NCI-H128 (cell line): Measurements from ENCODE around the gene INHBA.

Experiments
- DNase-seq: peaks from one replicate; lab custom pipeline; 2025; ENCODE audit not compliant: unreplicated experiment; lab: John Stamatoyannopoulos, UW

INHBA gene

DNA sequence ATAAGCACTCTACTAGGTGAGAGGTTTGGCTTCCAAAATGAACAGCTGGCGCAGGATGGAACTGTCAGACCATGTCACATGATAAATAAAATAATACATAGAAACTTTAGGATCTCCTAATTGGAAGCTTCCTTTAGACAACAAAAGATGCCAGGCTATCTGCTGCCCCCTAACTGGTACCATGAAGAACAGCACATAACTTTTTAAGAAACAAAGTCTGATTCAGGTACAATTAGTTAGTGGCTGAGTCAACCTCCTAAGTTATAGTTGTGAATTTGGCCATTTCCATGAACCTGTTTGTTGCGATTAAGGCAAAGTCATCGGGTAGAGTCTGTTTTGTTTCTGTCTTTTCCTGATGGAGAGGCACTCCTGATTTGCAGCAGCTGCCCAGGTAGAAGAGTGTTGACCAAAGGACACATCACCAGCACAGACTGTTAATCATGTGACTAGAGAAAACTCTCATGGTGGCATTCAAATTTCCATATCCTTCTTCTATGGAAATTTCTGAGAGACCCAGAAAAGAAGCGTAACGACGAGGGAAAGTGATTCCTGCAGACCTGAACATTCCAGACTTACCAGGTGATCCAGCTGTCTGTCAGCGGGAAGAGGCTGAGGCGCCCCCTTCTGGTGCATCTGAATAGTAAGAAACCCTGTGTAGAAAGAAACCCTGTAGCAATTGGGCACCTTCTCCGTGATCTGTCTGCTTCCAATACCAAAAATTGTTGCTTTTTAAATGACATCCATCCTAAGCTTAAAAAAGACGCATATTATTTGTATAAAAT lies 8.6 kb upstream of the INHBA start:
- no peak for DNase-seq

GRCh38 chr7:41710838-41711237 lies 7.9 kb upstream of the INHBA start:
- DNase-seq, result no peak

- DNase-seq, result no peak
Measured at GRCh38 chr7:41709621-41710020, 6.7 kb upstream of the INHBA start.

- DNase-seq, result no peak
Measured at GRCh38 chr7:41708581-41709358, 5.9 kb upstream of the INHBA start.

DNA sequence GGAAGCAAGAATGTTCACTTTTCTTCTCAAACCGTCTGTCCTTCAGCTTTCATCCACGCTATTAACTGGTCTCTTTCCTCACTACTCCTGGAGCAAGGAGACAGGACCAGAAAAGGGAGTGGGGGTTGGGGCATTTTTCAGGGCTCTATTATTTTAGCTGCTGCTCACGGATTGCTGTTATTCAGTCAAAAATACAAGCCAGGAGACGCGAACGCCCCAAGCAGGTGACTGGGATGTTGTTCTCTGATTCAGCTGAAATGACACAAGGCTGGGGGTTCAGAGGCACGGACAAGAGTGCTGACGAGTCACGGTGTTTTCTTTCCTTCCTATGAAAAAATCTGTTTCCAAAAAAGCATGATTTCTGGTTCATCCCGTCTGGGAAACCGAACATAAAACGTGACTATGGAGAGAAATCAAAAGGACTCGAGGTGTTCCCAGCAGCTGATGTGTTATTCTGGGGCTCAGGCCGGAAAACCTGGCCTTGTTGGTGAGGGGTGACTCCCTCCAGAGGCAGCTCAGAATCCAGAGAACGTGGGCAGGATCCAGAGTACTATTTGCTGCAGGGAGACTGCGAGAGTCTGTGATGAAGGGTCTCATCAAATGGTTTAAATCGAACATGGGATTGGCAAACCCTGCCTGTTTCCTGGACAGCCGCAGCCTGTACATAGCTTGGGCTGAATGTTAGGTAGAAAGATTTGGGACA lies 3.5 kb upstream of the INHBA start:
- no peak for DNase-seq

GRCh38 chr7:41705109-41705901 lies 2.4 kb upstream of the INHBA start:
- DNase-seq, result no peak

DNA sequence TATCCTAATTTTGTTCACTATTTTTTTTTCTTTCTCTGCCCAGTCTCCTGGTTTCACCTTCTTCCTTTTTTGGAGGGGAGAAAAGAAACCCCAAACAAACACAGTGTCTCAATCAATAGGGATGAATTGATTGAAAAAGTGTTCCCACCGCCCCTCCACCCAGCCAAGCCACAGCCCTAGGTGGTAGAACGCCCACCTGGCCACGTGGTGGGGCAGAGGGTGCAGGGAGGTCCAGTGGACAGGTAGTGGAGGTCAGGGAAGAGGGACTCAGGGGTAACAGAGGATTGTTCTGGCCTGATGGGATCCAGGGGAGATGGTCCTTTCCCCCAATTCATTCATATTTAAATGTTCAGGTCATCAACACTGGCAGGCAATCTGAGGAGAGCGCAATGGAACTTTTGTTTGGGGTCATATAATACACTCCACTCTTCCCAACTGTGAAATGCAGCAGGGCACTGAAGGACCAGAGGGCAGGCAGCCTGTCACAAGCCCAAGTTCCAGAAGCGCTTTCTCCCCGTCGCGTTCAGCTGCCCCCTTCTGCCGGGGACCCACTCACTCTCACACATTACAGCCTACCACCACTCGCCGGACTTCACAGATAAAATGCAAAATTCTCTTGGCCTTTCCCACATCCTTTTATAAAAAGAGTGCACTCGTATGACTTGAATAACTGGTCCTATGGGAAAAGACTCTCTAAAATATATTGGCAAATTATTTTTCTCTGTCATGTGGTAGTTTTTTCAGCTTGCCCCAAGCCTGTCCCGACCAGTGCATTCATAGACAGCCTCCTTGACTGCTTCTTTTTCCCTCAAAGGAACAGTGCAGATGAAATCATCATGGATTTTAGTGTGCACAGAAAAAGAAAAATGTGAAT lies 1.6 kb downstream of the INHBA start:
- no peak for DNase-seq

GRCh38 chr7:41700044-41700471 lies 2.8 kb downstream of the INHBA start:
- no peak for DNase-seq

DNA sequence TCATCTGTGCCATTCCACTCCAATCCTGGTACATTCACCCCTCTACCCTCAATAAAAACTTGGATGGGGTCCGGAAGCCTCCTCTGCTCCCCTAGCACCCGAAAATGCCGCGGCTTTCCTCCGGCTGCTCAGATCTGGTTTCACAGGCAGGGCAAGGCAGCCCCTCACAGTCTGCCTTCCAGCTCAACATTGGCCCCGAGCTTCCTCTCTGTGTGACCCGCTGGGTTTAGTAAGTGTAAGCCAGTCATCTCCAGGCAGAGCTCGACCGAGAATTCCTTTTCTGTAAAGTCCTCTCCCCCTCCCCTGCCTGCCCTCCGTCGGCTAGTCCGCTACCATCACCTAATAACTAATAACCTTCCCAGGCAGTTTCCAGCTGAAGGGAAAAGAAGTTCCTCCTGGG lies 3.4 kb downstream of the INHBA start:
- no peak for DNase-seq

- no peak for DNase-seq
Measured at GRCh38 chr7:41698726-41699125, 4.2 kb downstream of the INHBA start.

GRCh38 chr7:41698114-41698513 lies 4.8 kb downstream of the INHBA start:
- no peak for DNase-seq

DNA sequence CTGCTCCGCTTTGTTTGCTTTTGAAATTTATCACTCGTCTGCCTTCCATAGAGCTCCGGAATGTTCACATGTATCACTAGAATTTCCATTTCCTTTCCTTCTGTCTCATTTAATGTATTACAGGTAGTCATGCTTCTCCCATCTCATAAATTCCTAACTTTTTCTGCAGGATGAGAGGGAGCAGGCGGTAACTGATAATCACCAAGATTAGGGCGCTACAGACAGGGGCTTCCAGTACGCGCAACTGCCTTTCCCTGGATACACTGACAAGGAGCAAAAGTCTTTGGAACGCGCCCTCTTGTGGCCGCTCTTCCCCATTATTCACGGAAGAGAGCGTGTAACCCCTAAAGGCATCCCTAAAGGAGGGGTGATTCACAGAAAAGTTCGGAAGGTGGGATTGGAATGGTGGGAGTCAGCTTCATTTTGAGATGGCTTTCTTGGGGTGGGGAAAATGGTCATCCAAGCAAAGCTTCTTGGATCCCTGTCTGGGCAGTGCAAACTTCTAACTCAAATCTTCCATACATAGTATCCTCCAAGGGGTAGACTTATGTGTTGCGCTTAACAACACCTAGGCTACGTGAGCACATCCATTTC lies 6.5 kb downstream of the INHBA start:
- no peak for DNase-seq

- no peak for DNase-seq
Measured at GRCh38 chr7:41695661-41696322, 7.1 kb downstream of the INHBA start.

DNA sequence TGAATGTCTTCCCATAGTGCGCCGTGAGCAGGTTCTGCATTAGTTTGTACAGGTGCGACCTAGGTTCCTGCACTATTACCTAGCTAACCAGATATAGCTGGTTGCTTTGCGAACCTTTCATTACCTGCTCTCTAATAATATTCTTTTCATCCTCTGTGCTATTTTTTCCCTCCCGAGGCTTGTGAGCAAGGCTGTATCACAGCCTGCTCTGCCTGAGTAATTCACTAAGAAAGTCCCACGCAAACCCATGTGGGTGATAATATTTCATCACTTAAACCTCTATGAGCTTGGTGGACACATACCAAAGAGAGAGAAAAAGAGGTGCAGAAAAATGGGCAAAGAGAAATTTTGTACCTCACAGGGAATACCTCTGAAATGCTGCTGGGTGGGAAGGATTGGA lies 8.4 kb downstream of the INHBA start:
- no peak for DNase-seq

DNA sequence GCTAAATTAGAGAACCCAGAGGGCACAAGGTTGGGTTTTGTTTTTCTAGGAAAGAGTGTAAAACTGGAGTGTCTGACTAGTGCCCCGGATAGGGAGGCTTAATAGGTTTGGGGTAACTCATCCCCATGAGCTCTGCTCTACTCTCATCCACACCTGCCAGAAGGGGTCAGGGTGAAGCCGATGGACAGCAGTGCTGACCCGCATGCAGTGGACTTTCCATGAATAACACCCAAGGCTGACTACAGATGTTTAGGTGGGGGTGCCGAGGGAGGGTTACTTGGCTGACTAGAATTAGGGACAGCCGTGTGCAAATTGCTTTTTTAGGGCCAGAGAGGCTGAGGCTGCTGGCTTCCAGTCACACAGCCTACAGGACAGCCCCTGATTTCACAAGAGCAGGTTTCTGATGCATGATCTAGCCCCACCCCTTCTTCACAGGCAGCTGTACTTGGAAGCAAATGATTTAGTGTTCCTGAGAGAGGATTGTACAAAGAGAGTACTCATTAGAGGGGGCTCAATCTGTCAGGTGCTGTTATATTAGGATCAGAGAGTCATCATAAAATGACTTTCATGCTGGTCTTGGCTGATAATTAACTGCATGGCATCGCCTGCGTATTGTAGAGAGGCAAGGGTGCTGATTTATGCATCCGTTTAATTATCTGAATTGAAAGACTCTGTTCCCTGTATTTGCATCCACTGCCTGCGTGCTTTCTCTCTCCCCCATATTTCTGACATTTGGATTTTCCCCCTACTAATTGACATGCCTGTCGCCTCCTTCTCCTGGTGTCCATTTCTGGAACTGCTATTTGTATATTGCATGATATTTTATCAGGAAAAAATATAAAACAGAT lies 9.5 kb downstream of the INHBA start:
- DNase-seq, result no peak

DNA sequence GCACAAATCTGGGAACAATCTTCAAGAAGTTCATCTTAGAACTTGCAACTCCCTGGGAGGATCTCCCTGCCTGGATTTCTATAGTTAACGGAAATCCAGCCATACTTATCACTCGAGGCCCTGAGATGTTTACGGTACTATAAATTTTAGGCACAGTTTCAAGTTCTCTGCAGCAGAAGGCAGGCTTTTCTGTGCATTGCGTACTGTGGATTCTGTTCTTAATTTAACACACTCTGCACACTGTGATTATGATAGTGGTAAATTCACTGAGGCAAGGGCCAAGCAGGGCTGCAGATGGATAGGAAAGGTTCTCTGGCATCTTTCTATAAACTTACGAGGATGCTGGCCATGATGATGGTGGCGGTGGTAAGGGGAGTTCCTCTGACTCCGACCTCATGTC lies 10.6 kb downstream of the INHBA start:
- no peak for DNase-seq

DNA sequence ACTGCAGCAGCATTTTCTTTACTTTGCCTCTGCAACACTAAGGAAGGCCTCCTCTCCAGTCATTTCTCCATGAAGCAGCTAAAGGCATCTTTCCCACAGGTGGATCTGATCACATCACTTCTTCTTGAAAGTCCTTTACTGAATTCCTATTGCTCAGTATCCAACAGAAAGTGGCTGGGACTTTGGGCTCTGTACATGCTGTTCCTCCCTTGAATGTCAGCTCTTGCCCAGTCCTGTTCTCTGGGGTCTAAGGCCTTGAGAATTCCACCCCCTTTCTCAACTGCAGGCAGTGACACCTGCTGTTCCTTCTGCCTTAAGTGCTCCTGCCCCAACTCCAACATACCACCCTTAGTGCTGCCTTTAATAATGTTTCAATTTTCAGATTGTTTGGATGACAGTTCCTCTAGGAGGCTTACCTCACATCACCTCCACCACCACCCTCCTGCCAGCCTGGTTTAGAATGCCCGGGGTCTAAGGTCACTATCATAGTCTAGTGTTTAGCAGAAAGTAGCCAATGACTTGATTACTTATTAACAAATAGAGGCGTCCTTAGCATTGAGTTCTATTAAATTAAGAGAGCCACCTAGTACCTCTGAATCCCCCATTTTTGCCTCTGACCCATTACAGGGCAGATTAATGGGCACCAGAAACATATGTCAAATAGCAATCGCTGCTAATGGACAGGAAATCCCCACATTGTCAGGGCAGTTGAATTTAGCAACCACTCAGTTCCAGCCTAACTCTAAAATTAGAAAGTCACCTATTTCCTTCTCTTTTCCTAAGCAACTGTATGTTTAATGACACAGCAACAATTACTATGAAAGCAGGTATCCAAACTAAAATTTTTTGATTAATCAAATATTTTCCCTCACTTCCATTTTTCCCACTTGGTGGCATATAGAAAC lies 11.4 kb downstream of the INHBA start:
- no peak for DNase-seq
